K562 (cell line): ENCODE results near the gene EYA3. TPM values are rescaled to one million over a fixed set of nuclear protein-coding genes. Genes with fewer than 3 reads are reported as not detected.

ENCODE experiments used
- ADNP ChIP-seq: fragments of 200-800 bp; sonication (Bioruptor generic); IDR thresholded peaks from 2 replicates; pipeline ENCODE4 v1.6.1; 2016; ENCODE audit warnings: missing genetic modification characterization, missing compliant biosample characterization
- BCOR ChIP-seq: fragments of 450-650 bp; IDR thresholded peaks from 2 replicates; pipeline ENCODE4 v1.6.1; 2016
- DPF2 ChIP-seq: fragments of 450-650 bp; IDR thresholded peaks from 2 replicates; pipeline ENCODE4 v1.6.1; 2016
- MAFK ChIP-seq: IDR thresholded peaks from 2 replicates; pipeline ENCODE4 v1.6.1; 2011; ENCODE audit warnings: low read length, improper control_type of control experiment
- MLLT1 ChIP-seq, 2 experiments: fragments of 450-650 bp; IDR thresholded peaks; 2 replicates each; pipeline ENCODE4 v1.6.1; 2016
- MNT ChIP-seq, 2 experiments: fragments of 450-650 bp; conservative IDR thresholded peaks; 2 replicates each; pipeline ENCODE4 v1.6.1; 2017; ENCODE audit warnings: mild to moderate bottlenecking in 2 of 2, moderate library complexity in 2 of 2
- MYBL2 ChIP-seq, 2 experiments: fragments of 450-650 bp in 1 of 2; sonication (generic) in 1 of 2; formaldehyde crosslinking in 1 of 2; IDR thresholded peaks; 2 replicates each; pipeline versions ENCODE4 v1.6.1 to v1.8.1; 2017 to 2022; ENCODE audit warnings: borderline replicate concordance in 1 of 2, inconsistent platforms in 1 of 2, low read depth in 1 of 2, mild to moderate bottlenecking in 1 of 2, missing genetic modification reagents in 1 of 2, moderate library complexity in 1 of 2
- PHB2 ChIP-seq: fragments of 450-650 bp; IDR thresholded peaks from 2 replicates; pipeline ENCODE4 v1.6.1; 2017; ENCODE audit warnings: low read depth
- PRPF4 ChIP-seq: fragments of 200-400 bp; formaldehyde crosslinking; IDR thresholded peaks from one replicate; pipeline ENCODE4 v1.6.1; 2017; ENCODE audit warnings: low read length, low read depth, mild to moderate bottlenecking; ENCODE audit not compliant: insufficient read depth, poor library complexity, severe bottlenecking
- SAP30 ChIP-seq: fragments of 200-600 bp; sonication (generic); IDR thresholded peaks from 2 replicates; pipeline ENCODE4 v1.6.1; 2012; ENCODE audit warnings: borderline replicate concordance, low read depth, mild to moderate bottlenecking, moderate library complexity, low read length, control low read depth, inconsistent platforms; ENCODE audit not compliant: insufficient read depth, poor library complexity, severe bottlenecking
- SETDB1 ChIP-seq: IDR thresholded peaks from one replicate; pipeline ENCODE4 v1.6.1; 2012; ENCODE audit warnings: low read length, control low read depth, inconsistent platforms
- TEAD1 ChIP-seq, 2 experiments: fragments of 450-650 bp in 1 of 2; sonication (generic) in 1 of 2; formaldehyde crosslinking; IDR thresholded peaks; 2 replicates each; pipeline versions ENCODE4 v1.4.0 to v1.8.0; 2020 to 2022; ENCODE audit warnings: mild to moderate bottlenecking in 2 of 2, missing genetic modification reagents in 1 of 2
- ZBED1 ChIP-seq: IDR thresholded peaks from 2 replicates; pipeline ENCODE4 v1.6.1; 2014
- ZFX ChIP-seq: sonication (generic); formaldehyde crosslinking; IDR thresholded peaks from 2 replicates; pipeline ENCODE4 v1.8.0; 2022; ENCODE audit warnings: mild to moderate bottlenecking, missing genetic modification reagents, moderate library complexity
- ZNF134 ChIP-seq: fragments of 250-450 bp; sonication (Bioruptor Pico); conservative IDR thresholded peaks from 2 replicates; pipeline ENCODE4 v1.4.0; 2020
- ZNF253 ChIP-seq: fragments of 250-450 bp; sonication (Bioruptor Pico); conservative IDR thresholded peaks from 2 replicates; pipeline ENCODE4 v1.6.1; 2021; ENCODE audit warnings: mild to moderate bottlenecking
- ZNF311 ChIP-seq: fragments of 250-450 bp; sonication (Bioruptor Pico); IDR thresholded peaks from 2 replicates; pipeline ENCODE4 v1.4.0; 2020; ENCODE audit warnings: mild to moderate bottlenecking, moderate library complexity
- ZNF780A ChIP-seq: fragments of 250-450 bp; sonication (Bioruptor Pico); IDR thresholded peaks from 2 replicates; pipeline ENCODE4 v1.5.0; 2021; ENCODE audit warnings: mild to moderate bottlenecking
- ZSCAN29 ChIP-seq: fragments of 450-650 bp; IDR thresholded peaks from 2 replicates; pipeline ENCODE4 v1.6.1; 2017
- polyA plus RNA-seq, 8 experiments: library from polyadenylated mRNA; depleted of rRNA in 4 of 8; stranded (reverse) in 5 of 8; unstranded in 3 of 8; fragments of >200 nt; fragmentation: Nextera tagmentation in 2 of 8; fragmentation: Illumina TruSeq in 1 of 8; extraction: Ambion mirVana in 2 of 8; extraction: Trizol in 1 of 8; gene quantifications; 2 replicates each; pipeline versions ENCODE4 v1.2.1 to v1.2.3, GENCODE V29; 2011 to 2014; ENCODE audit warnings: inconsistent platforms in 1 of 8, missing spikeins in 1 of 8
- total RNA-seq, 7 experiments: library from RNA; depleted of rRNA in 6 of 7; stranded (reverse); fragments of >200 nt in 6 of 7; fragmentation: Illumina TruSeq in 2 of 7; extraction: Trizol in 2 of 7; gene quantifications; 2 replicates each; pipeline versions ENCODE4 v1.2.1 to v1.2.3, GENCODE V29; 2011 to 2021; ENCODE audit warnings: low replicate concordance in 1 of 7
- TF ChIP-seq, protein P1 (sequence below): fragments of 200-800 bp; sonication (Bioruptor generic); IDR thresholded peaks from 2 replicates; pipeline ENCODE4 v1.6.1; 2017; ENCODE audit warnings: missing genetic modification characterization, missing compliant biosample characterization
- TF ChIP-seq, protein P2 (sequence below): fragments of 450-650 bp; conservative IDR thresholded peaks from 2 replicates; pipeline ENCODE4 v1.6.1; 2016; ENCODE audit warnings: missing genetic modification characterization, low read depth, mild to moderate bottlenecking, missing compliant biosample characterization, moderate library complexity
- TF ChIP-seq, protein P3 (sequence below), 2 experiments: fragments of 250-450 bp in 1 of 2; fragments of 450-650 bp in 1 of 2; sonication (Bioruptor Pico) in 1 of 2; IDR thresholded peaks; 2 replicates each; pipeline versions ENCODE4 v1.6.1 to v1.8.0; 2016 to 2021; ENCODE audit warnings: mild to moderate bottlenecking in 2 of 2, moderate library complexity in 2 of 2, missing compliant biosample characterization in 1 of 2, missing genetic modification characterization in 1 of 2

Gene EYA3
- total and polyA plus RNA-seq, 9 of the 15 experiments (the other 6 are each of a cell fraction or from before 2014, with no cell fraction given) = 21.7 to 64.0 (median 43.6) TPM

DNA sequence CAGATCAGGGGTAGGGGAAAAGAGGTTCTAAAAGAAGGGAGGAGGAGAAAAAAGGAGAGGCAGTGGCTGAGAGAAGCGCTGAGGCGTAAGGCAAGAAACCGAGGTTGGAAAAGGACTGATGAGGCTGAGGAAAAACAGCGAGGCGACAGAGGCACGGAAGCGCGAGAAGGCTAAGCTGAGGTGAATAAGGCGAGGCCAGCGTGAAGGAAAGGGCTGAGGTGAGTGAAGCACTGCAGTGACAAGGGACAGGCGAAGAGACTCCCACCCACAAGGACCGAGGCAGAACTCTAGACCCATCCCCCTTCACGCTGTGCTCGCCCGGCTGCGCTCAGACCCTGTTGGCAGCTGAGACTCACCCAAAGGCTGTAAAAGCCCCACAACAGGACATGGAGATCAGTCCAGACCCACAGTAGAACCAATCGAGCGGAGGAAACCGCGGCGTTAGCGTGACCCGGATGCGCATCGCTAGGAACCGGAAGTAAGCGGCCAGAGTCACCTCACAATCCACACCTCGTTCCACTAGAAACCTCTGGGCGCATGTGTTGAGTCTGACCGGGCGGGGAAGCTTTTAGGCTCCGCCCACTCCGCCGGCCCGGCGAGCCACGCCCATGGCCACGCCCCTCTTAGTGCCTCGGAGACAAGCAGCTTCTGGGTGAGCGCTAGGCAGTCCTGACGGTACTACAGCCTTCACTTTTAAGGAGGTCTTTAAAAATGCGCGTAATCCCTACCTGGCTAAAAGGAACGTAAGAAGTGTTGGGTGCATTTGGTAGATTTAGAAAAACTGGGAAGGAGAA, at the start of gene EYA3 (continued):
- TF ChIP-seq, protein P1, sequence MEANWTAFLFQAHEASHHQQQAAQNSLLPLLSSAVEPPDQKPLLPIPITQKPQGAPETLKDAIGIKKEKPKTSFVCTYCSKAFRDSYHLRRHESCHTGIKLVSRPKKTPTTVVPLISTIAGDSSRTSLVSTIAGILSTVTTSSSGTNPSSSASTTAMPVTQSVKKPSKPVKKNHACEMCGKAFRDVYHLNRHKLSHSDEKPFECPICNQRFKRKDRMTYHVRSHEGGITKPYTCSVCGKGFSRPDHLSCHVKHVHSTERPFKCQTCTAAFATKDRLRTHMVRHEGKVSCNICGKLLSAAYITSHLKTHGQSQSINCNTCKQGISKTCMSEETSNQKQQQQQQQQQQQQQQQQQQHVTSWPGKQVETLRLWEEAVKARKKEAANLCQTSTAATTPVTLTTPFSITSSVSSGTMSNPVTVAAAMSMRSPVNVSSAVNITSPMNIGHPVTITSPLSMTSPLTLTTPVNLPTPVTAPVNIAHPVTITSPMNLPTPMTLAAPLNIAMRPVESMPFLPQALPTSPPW (CRISPR knock-in tag) = no peak; the same call in 1 of the 2 replicates
- TF ChIP-seq MNT (conservative IDR thresholded peaks at IDR 0.05) = peak; percentile 91 to 96
- peak; percentile 71 for TF ChIP-seq ZSCAN29
- TF ChIP-seq TEAD1 (CRISPR knock-in tag; IDR thresholded peaks at IDR 0.05) = no peak
- peak; percentile 9; the same call in 1 of the 2 replicates for TF ChIP-seq DPF2
- TF ChIP-seq SETDB1 = peak; percentile 85
- no peak for TF ChIP-seq ZBED1
- TF ChIP-seq PRPF4 = no peak
- TF ChIP-seq BCOR = peak; percentile 74
- TF ChIP-seq, protein P2, sequence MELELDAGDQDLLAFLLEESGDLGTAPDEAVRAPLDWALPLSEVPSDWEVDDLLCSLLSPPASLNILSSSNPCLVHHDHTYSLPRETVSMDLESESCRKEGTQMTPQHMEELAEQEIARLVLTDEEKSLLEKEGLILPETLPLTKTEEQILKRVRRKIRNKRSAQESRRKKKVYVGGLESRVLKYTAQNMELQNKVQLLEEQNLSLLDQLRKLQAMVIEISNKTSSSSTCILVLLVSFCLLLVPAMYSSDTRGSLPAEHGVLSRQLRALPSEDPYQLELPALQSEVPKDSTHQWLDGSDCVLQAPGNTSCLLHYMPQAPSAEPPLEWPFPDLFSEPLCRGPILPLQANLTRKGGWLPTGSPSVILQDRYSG (tag) = no peak
- TF ChIP-seq ZNF253 (CRISPR knock-in tag) = no peak
- 0 out of 2 replicates have a peak, but pooled peaks have one; percentile 22 for TF ChIP-seq MYBL2 (IDR thresholded peaks at IDR 0.05; ENCODE audit: low read depth)
- no peak for TF ChIP-seq MYBL2 (CRISPR knock-in tag; IDR thresholded peaks at IDR 0.05; ENCODE audit: borderline replicate concordance)
- TF ChIP-seq ZNF134 = no peak
- TF ChIP-seq, protein P3, sequence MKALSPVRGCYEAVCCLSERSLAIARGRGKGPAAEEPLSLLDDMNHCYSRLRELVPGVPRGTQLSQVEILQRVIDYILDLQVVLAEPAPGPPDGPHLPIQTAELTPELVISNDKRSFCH (CRISPR knock-in tag; IDR thresholded peaks at IDR 0.05) = no peak
- TF ChIP-seq, protein P3 (tag; IDR thresholded peaks at IDR 0.05) = no peak
- TF ChIP-seq ZNF311 (CRISPR knock-in tag) = no peak
- TF ChIP-seq PHB2 = peak; percentile 70; the same call in 1 of the 2 replicates
- peak; percentile 73 for TF ChIP-seq SAP30
- TF ChIP-seq ZNF780A (CRISPR knock-in tag) = no peak
- no peak for TF ChIP-seq MAFK
- TF ChIP-seq ZFX (CRISPR knock-in tag) = peak; percentile 38; the same call in 1 of the 2 replicates
- peak; percentile 90 to 92 for TF ChIP-seq MLLT1 (IDR thresholded peaks at IDR 0.05)
- TF ChIP-seq ADNP = no peak
